DOHH2 (cell line): ENCODE measurements around the gene AKR1B1.

Experiments used
- H3F3A ChIP-seq: fragments of 200-600 bp; sonication (generic), shearing (Covaris generic); 2 replicates; pipeline ENCODE4 v1.6.0; 2016; ENCODE audit warnings: antibody characterized with exemption, mild to moderate bottlenecking; ENCODE audit not compliant: control insufficient read depth, insufficient read depth
- H3K27ac ChIP-seq: fragments of 200-600 bp; sonication (generic); 2 replicates; pipeline ENCODE4 v1.5.1; 2014; ENCODE audit warnings: low read depth, mild to moderate bottlenecking, low read length, moderate library complexity
- H3K27me3 ChIP-seq: fragments of 200-600 bp; sonication (generic); 2 replicates; pipeline ENCODE4 v1.6.1; 2014; ENCODE audit warnings: mild to moderate bottlenecking, low read length, mixed read lengths; ENCODE audit not compliant: control insufficient read depth
- H3K36me3 ChIP-seq: fragments of 200-600 bp; sonication (generic); 2 replicates; pipeline ENCODE4 v1.6.1; 2014; ENCODE audit warnings: mild to moderate bottlenecking, low read length, moderate library complexity, mixed read lengths; ENCODE audit not compliant: control insufficient read depth
- H3K4me1 ChIP-seq: fragments of 200-600 bp; sonication (generic); 2 replicates; pipeline ENCODE4 v1.6.1; 2014; ENCODE audit warnings: mild to moderate bottlenecking, low read length, mixed read lengths; ENCODE audit not compliant: control insufficient read depth
- H3K4me2 ChIP-seq: fragments of 200-600 bp; sonication (generic); 2 replicates; pipeline ENCODE4 v1.6.0; 2014; ENCODE audit warnings: mild to moderate bottlenecking, low read length, moderate library complexity
- H3K4me3 ChIP-seq: fragments of 200-600 bp; sonication (generic); 2 replicates; pipeline ENCODE4 v1.5.1; 2014; ENCODE audit warnings: mild to moderate bottlenecking, low read length, mixed read lengths
- H3K79me2 ChIP-seq: fragments of 200-600 bp; sonication (generic); 2 replicates; pipeline ENCODE4 v1.6.1; 2014; ENCODE audit warnings: mild to moderate bottlenecking, low read length, mixed read lengths; ENCODE audit not compliant: control insufficient read depth
- H3K9me2 ChIP-seq: fragments of 200-600 bp; sonication (generic); replicated peaks from 2 replicates; pipeline ENCODE4 v1.6.1; 2014; ENCODE audit warnings: mild to moderate bottlenecking, low read length, mixed read lengths; ENCODE audit not compliant: control insufficient read depth
- H3K9me3 ChIP-seq: fragments of 200-600 bp; sonication (generic); 2 replicates; pipeline ENCODE4 v1.6.1; 2014; ENCODE audit warnings: antibody characterized with exemption, low read length, mixed read lengths; ENCODE audit not compliant: control insufficient read depth, insufficient read depth
- H4K20me1 ChIP-seq: fragments of 200-600 bp; sonication (generic); 2 replicates; pipeline ENCODE4 v1.6.0; 2014; ENCODE audit warnings: low read depth, mild to moderate bottlenecking, antibody characterized with exemption, low read length, moderate library complexity; ENCODE audit not compliant: control insufficient read depth, insufficient read depth
- EZH2phosphoT487 ChIP-seq: fragments of 200-600 bp; sonication (generic); IDR thresholded peaks from 2 replicates; pipeline ENCODE4 v1.6.1; 2017; ENCODE audit warnings: borderline replicate concordance, mild to moderate bottlenecking, antibody characterized with exemption, low read length, moderate library complexity, mixed read lengths
- TF ChIP-seq, protein P1 (sequence below): fragments of 200-600 bp; sonication (generic); IDR thresholded peaks from one replicate; pipeline ENCODE4 v1.5.1; 2014; ENCODE audit warnings: antibody characterized with exemption, mild to moderate bottlenecking, low read depth, low read length; ENCODE audit not compliant: poor library complexity, severe bottlenecking

The AKR1B1 gene

DNA sequence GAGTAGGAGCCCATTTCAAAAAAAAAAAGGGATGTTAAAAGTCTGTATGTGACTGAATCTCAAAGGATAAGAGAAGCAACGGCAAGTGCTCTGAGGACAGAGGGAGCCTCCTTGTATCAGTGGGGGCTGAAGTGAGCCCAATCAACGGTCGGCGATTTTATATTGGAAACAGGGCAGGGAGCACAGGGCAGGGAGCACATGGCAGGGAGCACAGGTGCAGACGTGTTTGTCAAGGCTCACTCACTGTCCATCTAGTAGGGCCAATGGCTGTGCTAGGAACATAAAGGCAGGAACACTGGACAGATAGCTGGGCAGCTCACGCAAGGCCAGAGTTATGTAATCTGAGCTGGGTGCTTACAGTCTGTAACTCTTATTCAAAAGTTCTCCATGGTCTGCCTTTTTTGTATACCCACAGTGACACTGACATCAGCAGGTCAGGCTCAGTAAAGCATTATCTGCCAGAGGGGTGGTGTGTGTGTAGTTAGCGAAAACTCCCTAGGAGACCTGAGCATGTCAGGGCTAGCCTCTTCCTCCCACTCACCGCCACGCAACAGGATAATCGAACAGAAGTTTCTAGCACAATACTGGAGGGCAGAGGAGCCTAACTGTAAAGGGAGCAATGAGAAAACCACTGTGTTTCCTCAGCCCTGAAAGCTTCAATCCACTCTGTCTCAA, 15.4 kb downstream of the AKR1B1 start:
- no peak for TF ChIP-seq EZH2phosphoT487
- TF ChIP-seq, protein P1, sequence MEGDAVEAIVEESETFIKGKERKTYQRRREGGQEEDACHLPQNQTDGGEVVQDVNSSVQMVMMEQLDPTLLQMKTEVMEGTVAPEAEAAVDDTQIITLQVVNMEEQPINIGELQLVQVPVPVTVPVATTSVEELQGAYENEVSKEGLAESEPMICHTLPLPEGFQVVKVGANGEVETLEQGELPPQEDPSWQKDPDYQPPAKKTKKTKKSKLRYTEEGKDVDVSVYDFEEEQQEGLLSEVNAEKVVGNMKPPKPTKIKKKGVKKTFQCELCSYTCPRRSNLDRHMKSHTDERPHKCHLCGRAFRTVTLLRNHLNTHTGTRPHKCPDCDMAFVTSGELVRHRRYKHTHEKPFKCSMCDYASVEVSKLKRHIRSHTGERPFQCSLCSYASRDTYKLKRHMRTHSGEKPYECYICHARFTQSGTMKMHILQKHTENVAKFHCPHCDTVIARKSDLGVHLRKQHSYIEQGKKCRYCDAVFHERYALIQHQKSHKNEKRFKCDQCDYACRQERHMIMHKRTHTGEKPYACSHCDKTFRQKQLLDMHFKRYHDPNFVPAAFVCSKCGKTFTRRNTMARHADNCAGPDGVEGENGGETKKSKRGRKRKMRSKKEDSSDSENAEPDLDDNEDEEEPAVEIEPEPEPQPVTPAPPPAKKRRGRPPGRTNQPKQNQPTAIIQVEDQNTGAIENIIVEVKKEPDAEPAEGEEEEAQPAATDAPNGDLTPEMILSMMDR = no peak
- Histone ChIP-seq H3K27ac (no peak overlapping the region), H3K9me2 (no peaks in the 10 kb centered on the region), H3F3A (no peaks in the 10 kb centered on the region), H3K4me2 (no peak overlapping the region), H4K20me1 (no peaks in the 10 kb centered on the region), H3K9me3 (no peaks in the 10 kb centered on the region), H3K4me3 (no peak overlapping the region), H3K79me2 (no peaks in the 10 kb centered on the region), H3K4me1 (no peaks in the 10 kb centered on the region), H3K36me3 (peaks cover 84% of the 10 kb centered on the region), H3K27me3 (no peaks in the 10 kb centered on the region)

DNA sequence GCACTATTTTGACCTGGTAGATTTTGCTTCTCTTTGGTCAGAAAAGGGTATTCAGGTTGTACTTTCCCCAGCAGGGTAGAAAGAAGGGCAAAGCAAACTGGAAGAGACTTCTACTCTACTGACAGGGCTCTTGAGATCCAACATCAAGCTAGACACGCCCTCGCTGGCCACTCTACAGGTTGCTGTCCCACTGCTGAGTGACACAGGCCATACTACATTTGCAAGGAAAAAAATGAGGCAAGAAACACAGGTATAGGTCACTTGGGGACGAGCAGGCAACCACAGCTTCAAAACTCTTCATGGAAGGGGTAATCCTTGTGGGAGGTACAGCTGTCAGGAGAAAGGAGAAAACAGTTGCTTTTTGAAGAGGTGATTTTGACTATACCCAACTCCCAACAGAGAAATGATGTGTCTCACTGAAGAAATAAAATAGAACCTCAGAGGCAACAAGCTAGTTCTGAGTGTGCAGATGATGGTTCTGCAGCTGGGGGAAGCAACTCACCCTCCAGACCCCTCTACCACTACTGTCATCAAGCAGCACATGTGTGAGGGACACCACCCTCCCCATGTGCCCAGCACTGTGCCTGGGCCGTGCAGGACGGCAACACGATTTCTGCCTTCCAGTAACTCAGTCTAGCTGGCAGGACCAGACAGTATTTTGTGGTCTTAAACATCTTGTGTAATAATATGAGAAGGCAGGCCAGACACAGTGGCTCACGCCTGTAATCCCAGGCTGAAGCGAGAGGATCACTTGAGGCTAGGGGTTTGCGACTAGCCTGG, 16.3 kb downstream of the AKR1B1 start:
- no peaks in the 10 kb centered on the region for H3K9me3 ChIP-seq
- H3F3A ChIP-seq = no peaks in the 10 kb centered on the region
- no peak overlapping the region for H3K27ac ChIP-seq
- TF ChIP-seq, protein P1 = no peak
- no peak for TF ChIP-seq EZH2phosphoT487
- H3K4me2 ChIP-seq = no peak overlapping the region
- no peaks in the 10 kb centered on the region for H4K20me1 ChIP-seq
- H3K79me2 ChIP-seq = no peaks in the 10 kb centered on the region
- no peaks in the 10 kb centered on the region for H3K27me3 ChIP-seq
- no peak overlapping the region for H3K4me3 ChIP-seq
- no peaks in the 10 kb centered on the region for H3K4me1 ChIP-seq
- peaks cover 75% of the 10 kb centered on the region for H3K36me3 ChIP-seq
- H3K9me2 ChIP-seq = no peaks in the 10 kb centered on the region

DNA sequence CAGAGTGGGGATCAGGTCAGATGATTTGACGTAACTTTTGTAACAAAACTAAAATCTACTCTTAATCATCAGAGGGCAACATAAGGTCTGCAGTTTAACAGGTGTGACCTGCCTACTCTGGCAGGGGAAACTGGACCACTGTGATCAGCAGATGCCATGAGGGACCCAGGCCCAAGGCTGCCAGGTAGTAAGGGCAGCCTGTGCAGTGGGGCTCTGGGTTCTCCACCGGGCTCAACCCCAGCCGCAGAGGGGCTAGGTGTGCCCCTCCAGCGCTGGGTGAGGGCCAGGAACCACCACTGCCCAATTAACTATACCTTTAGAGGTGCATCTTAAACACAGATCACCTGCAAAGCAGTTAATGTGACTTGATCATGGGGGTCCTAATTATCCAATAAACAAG, 17.6 kb downstream of the AKR1B1 start:
- TF ChIP-seq EZH2phosphoT487 = no peak
- TF ChIP-seq, protein P1 = no peak
- H3K36me3 ChIP-seq = peaks cover 62% of the 10 kb centered on the region
- no peaks in the 10 kb centered on the region for H4K20me1 ChIP-seq
- no peaks in the 10 kb centered on the region for H3K79me2 ChIP-seq
- H3K27me3 ChIP-seq = no peaks in the 10 kb centered on the region
- no peaks in the 10 kb centered on the region for H3F3A ChIP-seq
- H3K4me1 ChIP-seq = no peaks in the 10 kb centered on the region
- H3K9me2 ChIP-seq = no peaks in the 10 kb centered on the region
- no peak overlapping the region for H3K27ac ChIP-seq
- H3K9me3 ChIP-seq = no peaks in the 10 kb centered on the region
- H3K4me3 ChIP-seq = no peak overlapping the region
- no peak overlapping the region for H3K4me2 ChIP-seq
